WTC11 (cell line): Measurements from ENCODE around the gene STIMATE.

Source experiments
- ELF4 ChIP-seq: sonication (generic); formaldehyde crosslinking; IDR thresholded peaks from 2 replicates; pipeline ENCODE4 v1.8.1; 2022; ENCODE audit warnings: low read depth, mild to moderate bottlenecking, moderate library complexity, missing genetic modification reagents
- ESRRA ChIP-seq: sonication (generic); formaldehyde crosslinking; IDR thresholded peaks from 2 replicates; pipeline ENCODE4 v1.8.1; 2022; ENCODE audit warnings: mild to moderate bottlenecking, missing genetic modification reagents, borderline replicate concordance
- GABPB1 ChIP-seq: sonication (generic); formaldehyde crosslinking; IDR thresholded peaks from 2 replicates; pipeline ENCODE4 v1.8.1; 2023; ENCODE audit warnings: mild to moderate bottlenecking, missing genetic modification reagents
- GTF2I ChIP-seq: fragments of 250-450 bp; sonication (Bioruptor Pico); conservative IDR thresholded peaks from 2 replicates; pipeline ENCODE4 v1.4.0; 2021; ENCODE audit warnings: mild to moderate bottlenecking
- IRF1 ChIP-seq: sonication (generic); formaldehyde crosslinking; IDR thresholded peaks from 2 replicates; pipeline ENCODE4 v1.8.0; 2023; ENCODE audit warnings: missing genetic modification reagents
- JUN ChIP-seq: sonication (generic); formaldehyde crosslinking; IDR thresholded peaks from 2 replicates; pipeline ENCODE4 v1.8.0; 2023; ENCODE audit warnings: mild to moderate bottlenecking, missing genetic modification reagents
- RORB ChIP-seq: fragments of 250-450 bp; sonication (Bioruptor Pico); IDR thresholded peaks from 2 replicates; pipeline ENCODE4 v1.9.0; 2021; ENCODE audit warnings: mild to moderate bottlenecking
- ZNF121 ChIP-seq: sonication (generic); formaldehyde crosslinking; IDR thresholded peaks from 2 replicates; pipeline ENCODE4 v1.8.0; 2023; ENCODE audit warnings: missing genetic modification reagents
- ZNF232 ChIP-seq: sonication (generic); formaldehyde crosslinking; IDR thresholded peaks from 2 replicates; pipeline ENCODE4 v1.8.0; 2022; ENCODE audit warnings: mild to moderate bottlenecking, missing genetic modification reagents
- TF ChIP-seq, protein P1 (sequence below): fragments of 200-600 bp; IDR thresholded peaks from 2 replicates; pipeline ENCODE4 v1.8.0; 2022; ENCODE audit warnings: antibody characterized with exemption
- TF ChIP-seq, protein P2 (sequence below): sonication (generic); formaldehyde crosslinking; IDR thresholded peaks from 2 replicates; pipeline ENCODE4 v1.8.1; 2023; ENCODE audit warnings: mild to moderate bottlenecking, moderate library complexity, missing genetic modification reagents
- TF ChIP-seq, protein P3 (sequence below): sonication (generic); formaldehyde crosslinking; IDR thresholded peaks from 2 replicates; pipeline ENCODE4 v1.8.0; 2022; ENCODE audit warnings: mild to moderate bottlenecking, missing genetic modification reagents

- no peak for TF ChIP-seq ZNF232 (CRISPR knock-in tag)
- TF ChIP-seq, protein P1, sequence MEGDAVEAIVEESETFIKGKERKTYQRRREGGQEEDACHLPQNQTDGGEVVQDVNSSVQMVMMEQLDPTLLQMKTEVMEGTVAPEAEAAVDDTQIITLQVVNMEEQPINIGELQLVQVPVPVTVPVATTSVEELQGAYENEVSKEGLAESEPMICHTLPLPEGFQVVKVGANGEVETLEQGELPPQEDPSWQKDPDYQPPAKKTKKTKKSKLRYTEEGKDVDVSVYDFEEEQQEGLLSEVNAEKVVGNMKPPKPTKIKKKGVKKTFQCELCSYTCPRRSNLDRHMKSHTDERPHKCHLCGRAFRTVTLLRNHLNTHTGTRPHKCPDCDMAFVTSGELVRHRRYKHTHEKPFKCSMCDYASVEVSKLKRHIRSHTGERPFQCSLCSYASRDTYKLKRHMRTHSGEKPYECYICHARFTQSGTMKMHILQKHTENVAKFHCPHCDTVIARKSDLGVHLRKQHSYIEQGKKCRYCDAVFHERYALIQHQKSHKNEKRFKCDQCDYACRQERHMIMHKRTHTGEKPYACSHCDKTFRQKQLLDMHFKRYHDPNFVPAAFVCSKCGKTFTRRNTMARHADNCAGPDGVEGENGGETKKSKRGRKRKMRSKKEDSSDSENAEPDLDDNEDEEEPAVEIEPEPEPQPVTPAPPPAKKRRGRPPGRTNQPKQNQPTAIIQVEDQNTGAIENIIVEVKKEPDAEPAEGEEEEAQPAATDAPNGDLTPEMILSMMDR, result no peak
- no peak for TF ChIP-seq RORB (CRISPR knock-in tag)
- TF ChIP-seq ZNF121, result no peak
- TF ChIP-seq ELF4 (CRISPR knock-in tag), result no peak
- no peak for TF ChIP-seq IRF1 (CRISPR knock-in tag)
- no peak for TF ChIP-seq GTF2I (CRISPR knock-in tag)
- TF ChIP-seq JUN (CRISPR knock-in tag), result no peak
- TF ChIP-seq, protein P2, sequence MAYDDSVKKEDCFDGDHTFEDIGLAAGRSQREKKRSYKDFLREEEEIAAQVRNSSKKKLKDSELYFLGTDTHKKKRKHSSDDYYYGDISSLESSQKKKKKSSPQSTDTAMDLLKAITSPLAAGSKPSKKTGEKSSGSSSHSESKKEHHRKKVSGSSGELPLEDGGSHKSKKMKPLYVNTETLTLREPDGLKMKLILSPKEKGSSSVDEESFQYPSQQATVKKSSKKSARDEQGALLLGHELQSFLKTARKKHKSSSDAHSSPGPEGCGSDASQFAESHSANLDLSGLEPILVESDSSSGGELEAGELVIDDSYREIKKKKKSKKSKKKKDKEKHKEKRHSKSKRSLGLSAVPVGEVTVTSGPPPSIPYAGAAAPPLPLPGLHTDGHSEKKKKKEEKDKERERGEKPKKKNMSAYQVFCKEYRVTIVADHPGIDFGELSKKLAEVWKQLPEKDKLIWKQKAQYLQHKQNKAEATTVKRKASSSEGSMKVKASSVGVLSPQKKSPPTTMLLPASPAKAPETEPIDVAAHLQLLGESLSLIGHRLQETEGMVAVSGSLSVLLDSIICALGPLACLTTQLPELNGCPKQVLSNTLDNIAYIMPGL (CRISPR knock-in tag), result no peak
- no peak for TF ChIP-seq ESRRA (CRISPR knock-in tag)
- TF ChIP-seq, protein P3, sequence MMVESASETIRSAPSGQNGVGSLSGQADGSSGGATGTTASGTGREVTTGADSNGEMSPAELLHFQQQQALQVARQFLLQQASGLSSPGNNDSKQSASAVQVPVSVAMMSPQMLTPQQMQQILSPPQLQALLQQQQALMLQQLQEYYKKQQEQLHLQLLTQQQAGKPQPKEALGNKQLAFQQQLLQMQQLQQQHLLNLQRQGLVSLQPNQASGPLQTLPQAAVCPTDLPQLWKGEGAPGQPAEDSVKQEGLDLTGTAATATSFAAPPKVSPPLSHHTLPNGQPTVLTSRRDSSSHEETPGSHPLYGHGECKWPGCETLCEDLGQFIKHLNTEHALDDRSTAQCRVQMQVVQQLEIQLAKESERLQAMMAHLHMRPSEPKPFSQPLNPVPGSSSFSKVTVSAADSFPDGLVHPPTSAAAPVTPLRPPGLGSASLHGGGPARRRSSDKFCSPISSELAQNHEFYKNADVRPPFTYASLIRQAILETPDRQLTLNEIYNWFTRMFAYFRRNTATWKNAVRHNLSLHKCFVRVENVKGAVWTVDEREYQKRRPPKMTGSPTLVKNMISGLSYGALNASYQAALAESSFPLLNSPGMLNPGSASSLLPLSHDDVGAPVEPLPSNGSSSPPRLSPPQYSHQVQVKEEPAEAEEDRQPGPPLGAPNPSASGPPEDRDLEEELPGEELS (CRISPR knock-in tag), result no peak
- TF ChIP-seq GABPB1, result no peak
Measured at GRCh38 chr3:52838561-52839267, 58.6 kb downstream of the STIMATE start.
